HEK293 (cell line): Measurements from ENCODE around the gene ANXA7.

Source experiments
- ELK4 ChIP-seq: IDR thresholded peaks from 2 replicates; pipeline ENCODE4 v1.6.1; 2011; ENCODE audit warnings: mild to moderate bottlenecking, low read depth, low read length, borderline replicate concordance
- GFI1B ChIP-seq: fragments of 450-650 bp; formaldehyde crosslinking; IDR thresholded peaks from 2 replicates; pipeline ENCODE4 v1.5.1; 2016; ENCODE audit warnings: missing biosample characterization, missing genetic modification characterization
- SP2 ChIP-seq: fragments of 450-650 bp; formaldehyde crosslinking; IDR thresholded peaks from 2 replicates; pipeline ENCODE4 v1.5.1; 2016; ENCODE audit warnings: missing biosample characterization, missing genetic modification characterization
- ZNF248 ChIP-seq: fragments of 450-650 bp; formaldehyde crosslinking; IDR thresholded peaks from 2 replicates; pipeline ENCODE4 v1.5.1; 2017; ENCODE audit warnings: missing biosample characterization, missing genetic modification characterization
- ZNF426 ChIP-seq: fragments of 450-650 bp; formaldehyde crosslinking; IDR thresholded peaks from 2 replicates; pipeline ENCODE4 v1.5.1; 2017; ENCODE audit warnings: missing biosample characterization, missing genetic modification characterization, mild to moderate bottlenecking, inconsistent platforms, moderate library complexity
- ZNF658 ChIP-seq: fragments of 450-650 bp; formaldehyde crosslinking; IDR thresholded peaks from 2 replicates; pipeline ENCODE4; 2016; ENCODE audit warnings: missing biosample characterization, missing genetic modification characterization
- ZNF660 ChIP-seq: fragments of 450-650 bp; IDR thresholded peaks from 2 replicates; pipeline ENCODE4 v1.5.1; 2018; ENCODE audit warnings: missing biosample characterization, mild to moderate bottlenecking, missing genetic modification characterization
- ZNF670 ChIP-seq: fragments of 450-650 bp; formaldehyde crosslinking; IDR thresholded peaks from 2 replicates; pipeline ENCODE4 v1.5.1; 2016; ENCODE audit warnings: missing biosample characterization, missing genetic modification characterization, low read depth
- ZNF707 ChIP-seq: fragments of 450-650 bp; formaldehyde crosslinking; IDR thresholded peaks from 2 replicates; pipeline ENCODE4 v1.5.1; 2016; ENCODE audit warnings: missing biosample characterization, missing genetic modification characterization
- ZNF777 ChIP-seq: fragments of 450-650 bp; formaldehyde crosslinking; IDR thresholded peaks from 2 replicates; pipeline ENCODE4 v1.5.1; 2017; ENCODE audit warnings: missing biosample characterization, missing genetic modification characterization, borderline replicate concordance
- TF ChIP-seq, protein P1 (sequence below): fragments of 450-650 bp; formaldehyde crosslinking; IDR thresholded peaks from 2 replicates; pipeline ENCODE4 v1.5.1; 2016; ENCODE audit warnings: missing biosample characterization, missing genetic modification characterization

DNA sequence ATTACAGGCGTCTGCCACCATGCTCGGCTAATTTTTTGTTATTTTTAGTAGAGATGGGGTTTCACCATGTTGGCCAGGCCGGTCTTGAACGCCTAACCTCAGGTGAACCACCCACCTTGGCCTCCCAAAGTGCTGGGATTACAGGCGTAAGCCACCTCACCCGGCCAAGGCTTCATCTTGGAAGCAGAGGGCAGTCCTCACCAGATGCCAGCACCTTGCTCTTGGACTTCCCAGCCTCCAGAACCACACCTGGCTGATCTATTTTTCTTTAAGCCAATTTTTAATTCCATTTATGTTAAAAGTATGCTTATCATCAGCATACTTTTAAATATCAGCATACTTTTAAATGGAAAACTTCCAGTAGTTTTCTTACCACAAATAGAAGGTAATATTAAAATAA lies 12.2 kb downstream of the ANXA7 start:
- TF ChIP-seq ELK4 (no peak), ZNF670 (tag by site-specific recombination) (no peak), ZNF660 (tag by site-specific recombination) (no peak), SP2 (tag by site-specific recombination) (no peak), ZNF426 (tag by site-specific recombination) (no peak), ZNF248 (tag by site-specific recombination) (no peak), ZNF777 (tag by site-specific recombination) (no peak), ZNF658 (no peak), ZNF707 (tag by site-specific recombination) (no peak), GFI1B (tag by site-specific recombination) (no peak)
- TF ChIP-seq, protein P1, sequence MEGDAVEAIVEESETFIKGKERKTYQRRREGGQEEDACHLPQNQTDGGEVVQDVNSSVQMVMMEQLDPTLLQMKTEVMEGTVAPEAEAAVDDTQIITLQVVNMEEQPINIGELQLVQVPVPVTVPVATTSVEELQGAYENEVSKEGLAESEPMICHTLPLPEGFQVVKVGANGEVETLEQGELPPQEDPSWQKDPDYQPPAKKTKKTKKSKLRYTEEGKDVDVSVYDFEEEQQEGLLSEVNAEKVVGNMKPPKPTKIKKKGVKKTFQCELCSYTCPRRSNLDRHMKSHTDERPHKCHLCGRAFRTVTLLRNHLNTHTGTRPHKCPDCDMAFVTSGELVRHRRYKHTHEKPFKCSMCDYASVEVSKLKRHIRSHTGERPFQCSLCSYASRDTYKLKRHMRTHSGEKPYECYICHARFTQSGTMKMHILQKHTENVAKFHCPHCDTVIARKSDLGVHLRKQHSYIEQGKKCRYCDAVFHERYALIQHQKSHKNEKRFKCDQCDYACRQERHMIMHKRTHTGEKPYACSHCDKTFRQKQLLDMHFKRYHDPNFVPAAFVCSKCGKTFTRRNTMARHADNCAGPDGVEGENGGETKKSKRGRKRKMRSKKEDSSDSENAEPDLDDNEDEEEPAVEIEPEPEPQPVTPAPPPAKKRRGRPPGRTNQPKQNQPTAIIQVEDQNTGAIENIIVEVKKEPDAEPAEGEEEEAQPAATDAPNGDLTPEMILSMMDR (tag by site-specific recombination): no peak
